ENCODE results near the gene LITAF. TPM values are rescaled to one million over a fixed set of nuclear protein-coding genes. Genes with fewer than 3 reads are reported as not detected.

Gene LITAF
- total RNA-seq: 100 to 1,000 TPM in 4 of 6 donors, 10 to 100 TPM in 2; 65.8 to 281 (median 113) TPM

DNA sequence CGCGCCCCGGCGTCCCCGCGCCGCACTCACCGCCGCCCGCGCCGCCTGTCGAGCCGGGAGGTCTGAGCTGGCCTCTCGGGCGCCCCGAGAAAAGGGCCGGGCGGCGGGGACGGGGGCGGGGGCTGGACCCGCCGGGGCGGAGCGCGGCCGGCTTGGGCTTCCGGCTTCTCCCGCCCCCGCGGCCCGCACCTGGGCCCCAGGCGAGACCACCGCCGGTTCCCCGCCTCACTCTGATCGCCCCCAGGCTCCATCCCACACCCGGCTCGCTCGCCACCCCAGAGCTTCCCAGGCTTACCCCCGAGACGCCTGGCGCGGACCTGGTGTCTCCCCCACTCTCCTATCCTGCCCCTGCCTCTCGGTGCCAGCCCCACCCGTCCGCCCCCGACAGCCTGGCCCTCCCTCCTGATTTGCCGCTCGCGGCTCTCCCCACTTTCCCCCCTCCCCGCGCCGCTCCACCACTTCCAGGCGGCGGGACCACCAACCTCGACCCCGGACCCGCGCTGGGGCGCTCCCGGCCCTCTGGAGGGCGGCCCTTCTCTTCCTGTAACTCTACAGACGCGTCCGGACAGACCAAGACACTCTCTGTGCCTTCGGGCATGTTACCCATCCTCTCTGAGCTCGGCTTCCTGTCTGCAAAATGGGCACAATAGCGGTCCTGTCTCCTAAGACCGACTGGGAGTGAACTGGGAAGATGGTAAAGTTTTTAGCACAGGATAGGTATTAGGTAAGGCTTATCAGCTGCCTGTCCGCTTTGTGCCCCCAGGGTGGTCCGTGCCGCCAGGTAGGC lies at the start of gene LITAF:
Gene LITAF, minus strand, starts transcription at position 64 of the 787 bp plus-strand sequence. CDS start 30,189 bp downstream, outside the sequence.
- Histone ChIP-seq H3K4me3 (peak within 1 kb of the TSS; percentile 62 to 88 (median 83)), H3K4me1 (peaks cover 27 to 50% (median 33%) of the 10 kb centered on the region in 4 donors)
- peak; percentile 80 to 93 for ATAC-seq (ENCODE audit: low FRiP score in 2 of 2)

DNA sequence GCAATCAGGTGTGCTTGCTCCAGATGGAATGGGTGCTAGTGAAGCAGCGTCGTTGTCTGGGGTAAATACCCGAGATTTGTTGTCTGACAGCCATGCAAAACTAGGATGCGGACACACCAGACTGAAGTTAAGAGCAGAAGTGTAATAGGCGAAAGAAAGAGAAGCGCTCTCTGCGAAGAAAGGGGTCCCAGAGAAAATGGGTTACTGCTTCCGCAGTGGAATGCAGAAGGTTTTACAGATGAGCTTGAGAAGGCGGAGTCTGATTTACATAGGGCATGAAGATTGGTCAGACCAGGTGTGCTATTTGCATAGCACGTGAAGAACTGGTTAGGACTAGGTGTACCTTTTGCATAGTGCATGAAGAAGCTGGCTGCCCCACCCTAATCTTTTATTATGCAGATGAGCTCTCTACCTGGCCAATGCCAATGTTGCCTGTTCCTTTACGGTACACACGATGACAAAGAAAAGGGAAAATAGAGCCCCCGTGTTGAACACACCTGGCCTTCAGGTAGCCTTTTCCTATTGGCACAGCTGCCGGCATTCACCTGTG lies 49.5 kb upstream of the LITAF start:
- ATAC-seq (ENCODE audit: low FRiP score in 2 of 2) (peak in 1 of 2 donors; percentile 77), DNase-seq (peak in 1 of 2 donors; percentile 74)
- Histone ChIP-seq H3K9me3 (no peaks in the 10 kb centered on the region), H3K36me3 (no peaks in the 10 kb centered on the region), H3K4me3 (peak overlapping the region in 1 of 4 donors; percentile 6), H3K4me1 (peaks cover 17 to 39% (median 31%) of the 10 kb centered on the region in 4 donors), H3K27me3 (no peaks in the 10 kb centered on the region), H3K27ac (no peak overlapping the region)
- 47 to 49% methylated on average over 14 of the region's 14 CpGs for WGBS, 2 donors
- TF ChIP-seq EP300 (IDR thresholded peaks at IDR 0.05): peak in 1 of 4 donors; percentile 50
- TF ChIP-seq, protein P1, sequence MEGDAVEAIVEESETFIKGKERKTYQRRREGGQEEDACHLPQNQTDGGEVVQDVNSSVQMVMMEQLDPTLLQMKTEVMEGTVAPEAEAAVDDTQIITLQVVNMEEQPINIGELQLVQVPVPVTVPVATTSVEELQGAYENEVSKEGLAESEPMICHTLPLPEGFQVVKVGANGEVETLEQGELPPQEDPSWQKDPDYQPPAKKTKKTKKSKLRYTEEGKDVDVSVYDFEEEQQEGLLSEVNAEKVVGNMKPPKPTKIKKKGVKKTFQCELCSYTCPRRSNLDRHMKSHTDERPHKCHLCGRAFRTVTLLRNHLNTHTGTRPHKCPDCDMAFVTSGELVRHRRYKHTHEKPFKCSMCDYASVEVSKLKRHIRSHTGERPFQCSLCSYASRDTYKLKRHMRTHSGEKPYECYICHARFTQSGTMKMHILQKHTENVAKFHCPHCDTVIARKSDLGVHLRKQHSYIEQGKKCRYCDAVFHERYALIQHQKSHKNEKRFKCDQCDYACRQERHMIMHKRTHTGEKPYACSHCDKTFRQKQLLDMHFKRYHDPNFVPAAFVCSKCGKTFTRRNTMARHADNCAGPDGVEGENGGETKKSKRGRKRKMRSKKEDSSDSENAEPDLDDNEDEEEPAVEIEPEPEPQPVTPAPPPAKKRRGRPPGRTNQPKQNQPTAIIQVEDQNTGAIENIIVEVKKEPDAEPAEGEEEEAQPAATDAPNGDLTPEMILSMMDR (IDR thresholded peaks at IDR 0.05): no peak
- TF ChIP-seq POLR2AphosphoS5 (IDR thresholded peaks at IDR 0.05): no peak
- TF ChIP-seq POLR2A (IDR thresholded peaks at IDR 0.05): peak in 2 of 4 donors; percentile 12 to 57

More for the DNA sequence above, at the start of gene LITAF:
- H3K36me3 ChIP-seq: no peaks in the 10 kb centered on the region
- H3K27me3 ChIP-seq: no peaks in the 10 kb centered on the region
- H3K27ac ChIP-seq: peak within 1 kb of the TSS; percentile 94 to 100 (median 98)
- H3K9me3 ChIP-seq: no peaks in the 10 kb centered on the region
- 0 to 12% methylated on average over 7 to 26 of the region's 74 CpGs for WGBS, 2 donors
- peak; percentile 72 to 95 for DNase-seq
- TF ChIP-seq, protein P1 (IDR thresholded peaks at IDR 0.05): peak in 2 of 6 experiments; percentile 13 to 19
- TF ChIP-seq POLR2AphosphoS5 (IDR thresholded peaks at IDR 0.05): peak; percentile 15 to 72
- TF ChIP-seq EP300 (IDR thresholded peaks at IDR 0.05): no peak
- peak in 3 of 4 donors; percentile 27 to 93 (median 40) for TF ChIP-seq POLR2A (IDR thresholded peaks at IDR 0.05)

DNA sequence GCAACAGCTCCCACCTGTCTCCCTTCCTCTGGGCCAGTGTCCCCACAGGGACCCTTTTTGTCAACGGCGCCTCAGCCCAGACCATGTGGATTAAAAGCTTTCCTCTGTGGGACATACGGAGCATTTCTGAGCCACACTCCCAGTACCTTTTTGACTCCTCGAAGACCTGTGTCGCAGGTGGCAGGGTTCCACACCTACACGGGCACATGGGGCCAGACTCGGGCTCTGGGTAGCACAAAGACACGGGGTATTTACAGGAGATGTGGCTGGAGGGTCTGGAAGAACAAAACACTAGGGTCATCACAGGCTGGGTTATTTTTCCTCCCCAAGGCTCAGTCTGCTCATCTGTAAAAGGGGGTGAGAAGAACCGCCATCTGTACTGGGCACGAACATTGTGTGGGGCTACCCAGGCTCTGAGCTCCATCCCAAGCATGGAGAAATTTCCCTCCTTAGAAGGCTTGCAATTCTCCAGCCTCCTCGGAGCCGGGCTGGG lies 49.0 kb upstream of the LITAF start:
- 77 to 79% methylated on average over 12 of the region's 12 CpGs for WGBS, 2 donors
- peak overlapping the region in 1 of 4 donors; percentile 6 for H3K4me3 ChIP-seq
- ATAC-seq (ENCODE audit: low FRiP score in 2 of 2): no peak
- peaks cover 12 to 33% (median 26%) of the 10 kb centered on the region in 4 donors for H3K4me1 ChIP-seq
- H3K27ac ChIP-seq: no peak overlapping the region
- H3K9me3 ChIP-seq: no peaks in the 10 kb centered on the region
- TF ChIP-seq EP300 (IDR thresholded peaks at IDR 0.05) (no peak), POLR2A (IDR thresholded peaks at IDR 0.05) (no peak)
- H3K36me3 ChIP-seq: no peaks in the 10 kb centered on the region
- no peaks in the 10 kb centered on the region for H3K27me3 ChIP-seq
- DNase-seq: no peak

DNA sequence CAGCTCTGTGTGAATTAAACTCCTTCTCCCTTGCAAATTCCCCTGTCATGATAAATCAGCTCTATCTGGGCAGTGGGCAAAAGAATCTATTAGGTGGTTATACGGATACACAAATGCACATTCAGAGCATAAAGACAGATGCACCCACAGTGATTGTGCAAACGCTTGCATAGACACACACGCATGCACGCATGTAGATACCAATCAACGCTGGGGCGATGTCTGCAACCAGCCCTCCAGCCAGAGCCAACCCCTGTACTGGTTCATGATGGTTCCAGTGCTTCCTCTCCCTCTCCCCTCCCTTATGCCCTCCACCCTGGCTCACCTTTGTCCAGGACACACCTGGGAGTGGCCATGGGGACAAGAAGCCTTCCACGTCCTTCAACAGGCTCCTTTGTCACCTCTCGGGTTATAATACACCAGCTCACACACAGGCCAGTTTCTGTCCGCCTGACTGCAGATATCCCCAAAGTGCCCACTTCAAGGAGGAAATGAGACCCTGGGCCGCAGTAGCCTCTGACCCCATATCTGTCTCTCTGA lies 48.5 kb upstream of the LITAF start:
- no peak for ATAC-seq (ENCODE audit: low FRiP score in 2 of 2)
- Histone ChIP-seq H3K4me3 (no peak overlapping the region), H3K4me1 (peaks cover 6 to 28% (median 22%) of the 10 kb centered on the region in 4 donors), H3K27me3 (no peaks in the 10 kb centered on the region), H3K27ac (no peak overlapping the region), H3K9me3 (no peaks in the 10 kb centered on the region), H3K36me3 (no peaks in the 10 kb centered on the region)
- no peak for DNase-seq
- WGBS, 2 donors: 84 to 92% methylated on average over 10 of the region's 10 CpGs
- TF ChIP-seq, protein P1 (IDR thresholded peaks at IDR 0.05): no peak
- TF ChIP-seq POLR2A (IDR thresholded peaks at IDR 0.05): no peak

DNA sequence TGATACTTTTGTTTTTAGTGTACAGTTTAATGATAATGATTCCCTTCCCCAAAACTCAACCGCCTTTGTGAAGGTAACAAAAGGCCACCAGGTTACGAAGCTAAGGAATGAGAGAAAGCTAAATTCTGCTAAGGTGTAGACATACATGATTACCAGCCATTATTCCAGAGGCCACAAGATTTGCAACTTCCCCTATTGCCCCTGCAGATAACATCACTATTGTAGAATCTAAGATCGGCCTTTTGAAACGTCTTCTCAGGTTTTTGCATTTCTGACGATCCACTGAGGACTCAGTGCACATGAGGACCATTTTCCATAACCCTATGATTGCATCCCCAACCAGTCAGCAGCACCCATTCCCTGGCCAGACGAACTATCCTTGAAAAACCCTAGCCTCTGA lies 47.6 kb upstream of the LITAF start:
- H3K27me3 ChIP-seq: no peaks in the 10 kb centered on the region
- 71 to 82% methylated on average over 6 of the region's 6 CpGs for WGBS, 2 donors
- H3K4me3 ChIP-seq: no peak overlapping the region
- H3K36me3 ChIP-seq: no peaks in the 10 kb centered on the region
- no peak for TF ChIP-seq POLR2A (IDR thresholded peaks at IDR 0.05)
- no peak for TF ChIP-seq EP300 (IDR thresholded peaks at IDR 0.05)
- TF ChIP-seq, protein P1 (IDR thresholded peaks at IDR 0.05): no peak
- no peak for TF ChIP-seq POLR2AphosphoS5 (IDR thresholded peaks at IDR 0.05)
- no peak overlapping the region for H3K27ac ChIP-seq
- peaks cover 4 to 27% (median 24%) of the 10 kb centered on the region in 4 donors for H3K4me1 ChIP-seq
- no peak for ATAC-seq (ENCODE audit: low FRiP score in 2 of 2)
- H3K9me3 ChIP-seq: no peaks in the 10 kb centered on the region
- DNase-seq: no peak
